NCI-H2107 (cell line): ENCODE measurements around the gene PIR.

Experiments
- DNase-seq: peaks from one replicate; lab custom pipeline; 2025; lab: John Stamatoyannopoulos, UW

PIR gene

GRCh38 chrX:15418041-15418706 lies 75.0 kb downstream of the PIR start:
- DNase-seq: no peak

GRCh38 chrX:15416133-15416993 lies 76.8 kb downstream of the PIR start:
- DNase-seq: no peak

GRCh38 chrX:15413101-15413500 lies 80.0 kb downstream of the PIR start:
- DNase-seq: no peak

- no peak for DNase-seq
Measured at GRCh38 chrX:15410947-15411346, 82.2 kb downstream of the PIR start.

GRCh38 chrX:15410430-15410829 lies 82.7 kb downstream of the PIR start:
- DNase-seq: no peak

- DNase-seq: no peak
Measured at GRCh38 chrX:15405846-15406245, 87.3 kb downstream of the PIR start.

- no peak for DNase-seq
Measured at GRCh38 chrX:15404401-15405096, 88.6 kb downstream of the PIR start.

- no peak for DNase-seq
Measured at GRCh38 chrX:15401378-15401777, 91.8 kb downstream of the PIR start.

- DNase-seq: no peak
Measured at GRCh38 chrX:15399962-15400391, 93.2 kb downstream of the PIR start.

GRCh38 chrX:15398874-15399273 lies 94.3 kb downstream of the PIR start:
- DNase-seq: no peak

- no peak for DNase-seq
Measured at GRCh38 chrX:15395789-15396188, 97.3 kb downstream of the PIR start.

GRCh38 chrX:15391850-15392249 lies 101.3 kb downstream of the PIR start:
- DNase-seq: no peak

GRCh38 chrX:15384304-15384703 lies 108.8 kb downstream of the PIR start, which contains the start of gene VEGFD:
VEGFD (minus strand) TSS chrX:15384413; CDS start chrX:15383946, 467 bp downstream.
- DNase-seq: no peak

- no peak for DNase-seq
Measured at GRCh38 chrX:15382813-15383212, 110.3 kb downstream of the PIR start.

GRCh38 chrX:15376956-15377355 lies 116.2 kb downstream of the PIR start:
- no peak for DNase-seq

- DNase-seq: no peak
Measured at GRCh38 chrX:15373976-15374375, 119.2 kb downstream of the PIR start.

- no peak for DNase-seq
Measured at GRCh38 chrX:15366506-15367352, 126.4 kb downstream of the PIR start.

GRCh38 chrX:15359701-15360100 lies 133.4 kb downstream of the PIR start:
- no peak for DNase-seq

GRCh38 chrX:15358533-15358932 lies 134.6 kb downstream of the PIR start:
- DNase-seq: no peak

GRCh38 chrX:15356444-15356843 lies 136.7 kb downstream of the PIR start:
- DNase-seq: no peak

GRCh38 chrX:15350329-15350996 lies 142.7 kb downstream of the PIR start:
- DNase-seq: no peak
